ENCODE results near the gene RASGRF1.
A peak's percentile ranks its signal among the peaks of the same experiment; 100 is the strongest.

RASGRF1 gene

GRCh38 chr15:79090487-79091203 lies at the start of gene RASGRF1:
TSS of gene RASGRF1 (minus strand) at chr15:79090780. CDS start at chr15:79090498, 282 bp downstream.
- Mint-ChIP-seq H3K4me3 (peak within 1 kb of the TSS; percentile 53 to 74), H3K9me3 (no peaks in the 10 kb centered on the region), H3K4me1 (peaks cover 26% of the 10 kb centered on the region), H3K27me3 (peaks cover 93% of the 10 kb centered on the region), H3K27ac (no peak within 1 kb of the TSS)
- DNase-seq (no peak), ATAC-seq (no peak)

- no peaks in the 10 kb centered on the region for H3K9me3 Mint-ChIP-seq
- H3K27ac Mint-ChIP-seq: no peak overlapping the region
- ATAC-seq (no peak), DNase-seq (no peak)
- H3K4me3 Mint-ChIP-seq: no peak overlapping the region
- no peaks in the 10 kb centered on the region for H3K4me1 Mint-ChIP-seq
- H3K27me3 Mint-ChIP-seq: peaks cover 79% of the 10 kb centered on the region
These were observed 46.0 kb upstream of the RASGRF1 start for GRCh38 chr15:79136434-79137046.

- H3K9me3 Mint-ChIP-seq: no peaks in the 10 kb centered on the region
- peak overlapping the region in 1 of 2 donors; percentile 20 for H3K27ac Mint-ChIP-seq
- no peak overlapping the region for H3K4me3 Mint-ChIP-seq
- no peaks in the 10 kb centered on the region for H3K4me1 Mint-ChIP-seq
- peaks cover 79% of the 10 kb centered on the region for H3K27me3 Mint-ChIP-seq
- ATAC-seq (no peak), DNase-seq (no peak)
These were observed 42.7 kb upstream of the RASGRF1 start for GRCh38 chr15:79133309-79133708.

GRCh38 chr15:79132770-79133169 lies 42.2 kb upstream of the RASGRF1 start:
- Mint-ChIP-seq H3K27ac (no peak overlapping the region), H3K9me3 (no peaks in the 10 kb centered on the region), H3K4me1 (no peaks in the 10 kb centered on the region), H3K4me3 (no peak overlapping the region), H3K27me3 (peaks cover 77% of the 10 kb centered on the region)
- ATAC-seq (no peak), DNase-seq (no peak)

- Mint-ChIP-seq H3K27me3 (peaks cover 77% of the 10 kb centered on the region), H3K9me3 (no peaks in the 10 kb centered on the region), H3K27ac (no peak overlapping the region), H3K4me3 (no peak overlapping the region), H3K4me1 (no peaks in the 10 kb centered on the region)
- ATAC-seq (no peak), DNase-seq (no peak)
These were observed 41.8 kb upstream of the RASGRF1 start for GRCh38 chr15:79132361-79132760.

GRCh38 chr15:79130535-79131130 lies 40.1 kb upstream of the RASGRF1 start:
- H3K4me3 Mint-ChIP-seq: no peak overlapping the region
- DNase-seq (no peak), ATAC-seq (no peak)
- no peaks in the 10 kb centered on the region for H3K4me1 Mint-ChIP-seq
- H3K27ac Mint-ChIP-seq: no peak overlapping the region
- peaks cover 64% of the 10 kb centered on the region for H3K27me3 Mint-ChIP-seq
- H3K9me3 Mint-ChIP-seq: no peaks in the 10 kb centered on the region

GRCh38 chr15:79129235-79129634 lies 38.7 kb upstream of the RASGRF1 start:
- Mint-ChIP-seq H3K27ac (no peak overlapping the region), H3K27me3 (peaks cover 62% of the 10 kb centered on the region), H3K4me3 (no peak overlapping the region), H3K4me1 (no peaks in the 10 kb centered on the region), H3K9me3 (no peaks in the 10 kb centered on the region)
- no peak for ATAC-seq
- DNase-seq: no peak

- ATAC-seq (no peak), DNase-seq (no peak)
- Mint-ChIP-seq H3K4me1 (no peaks in the 10 kb centered on the region), H3K9me3 (no peaks in the 10 kb centered on the region), H3K27me3 (peaks cover 56% of the 10 kb centered on the region), H3K4me3 (no peak overlapping the region), H3K27ac (no peak overlapping the region)
These were observed 38.0 kb upstream of the RASGRF1 start for GRCh38 chr15:79128556-79128955.

GRCh38 chr15:79124388-79124787 lies 33.8 kb upstream of the RASGRF1 start:
- Mint-ChIP-seq H3K4me1 (no peaks in the 10 kb centered on the region), H3K9me3 (no peaks in the 10 kb centered on the region), H3K27me3 (peaks cover 32% of the 10 kb centered on the region), H3K4me3 (no peak overlapping the region), H3K27ac (no peak overlapping the region)
- no peak for DNase-seq
- ATAC-seq: no peak

- Mint-ChIP-seq H3K4me1 (no peaks in the 10 kb centered on the region), H3K27me3 (peaks cover 22% of the 10 kb centered on the region), H3K27ac (no peak overlapping the region), H3K4me3 (no peak overlapping the region), H3K9me3 (no peaks in the 10 kb centered on the region)
- DNase-seq (no peak), ATAC-seq (no peak)
These were observed 32.4 kb upstream of the RASGRF1 start for GRCh38 chr15:79122991-79123390.

- Mint-ChIP-seq H3K9me3 (no peaks in the 10 kb centered on the region), H3K4me1 (no peaks in the 10 kb centered on the region), H3K4me3 (no peak overlapping the region), H3K27me3 (peaks cover 21% of the 10 kb centered on the region), H3K27ac (no peak overlapping the region)
- no peak for DNase-seq
- no peak for ATAC-seq
These were observed 31.8 kb upstream of the RASGRF1 start for GRCh38 chr15:79122391-79122790.

- Mint-ChIP-seq H3K4me1 (no peaks in the 10 kb centered on the region), H3K27me3 (peaks cover 24% of the 10 kb centered on the region), H3K9me3 (no peaks in the 10 kb centered on the region), H3K27ac (no peak overlapping the region), H3K4me3 (no peak overlapping the region)
- DNase-seq: no peak
- ATAC-seq: no peak
These were observed 31.0 kb upstream of the RASGRF1 start for GRCh38 chr15:79121571-79121970.

GRCh38 chr15:79117442-79118204 lies 27.0 kb upstream of the RASGRF1 start:
- no peak overlapping the region for H3K4me3 Mint-ChIP-seq
- no peaks in the 10 kb centered on the region for H3K9me3 Mint-ChIP-seq
- H3K27me3 Mint-ChIP-seq: peaks cover 50% of the 10 kb centered on the region
- no peak for DNase-seq
- ATAC-seq: no peak
- no peak overlapping the region for H3K27ac Mint-ChIP-seq
- no peaks in the 10 kb centered on the region for H3K4me1 Mint-ChIP-seq

GRCh38 chr15:79116771-79117170 lies 26.2 kb upstream of the RASGRF1 start:
- DNase-seq (no peak), ATAC-seq (no peak)
- H3K4me3 Mint-ChIP-seq: no peak overlapping the region
- peaks cover 51% of the 10 kb centered on the region for H3K27me3 Mint-ChIP-seq
- no peak overlapping the region for H3K27ac Mint-ChIP-seq
- no peaks in the 10 kb centered on the region for H3K9me3 Mint-ChIP-seq
- H3K4me1 Mint-ChIP-seq: no peaks in the 10 kb centered on the region

- DNase-seq (no peak), ATAC-seq (no peak)
- Mint-ChIP-seq H3K4me1 (no peaks in the 10 kb centered on the region), H3K4me3 (no peak overlapping the region), H3K27me3 (peaks cover 53% of the 10 kb centered on the region), H3K27ac (no peak overlapping the region), H3K9me3 (no peaks in the 10 kb centered on the region)
These were observed 25.5 kb upstream of the RASGRF1 start for GRCh38 chr15:79115986-79116665.

All from stimulated activated naive CD8-positive, alpha-beta T cell treated with anti-CD3 and anti-CD28 coated beads, Interleukin-15, amount 100 ng/mL, for 72 hours (primary cell).